Thymus (tissue), 11 donors: ENCODE measurements around the gene RAB6B. TPM values are rescaled to one million over a fixed set of nuclear protein-coding genes. Genes with fewer than 3 reads are reported as not detected.

ENCODE experiments used
- DNase-seq, 9 donors: peaks; one replicate each; pipeline ENCODE4 v3.0.0-alpha.2; 2013; ENCODE audit warnings: low spot score in 9 of 9, low read depth in 6 of 9, missing footprints in 1 of 9
- H3K27ac ChIP-seq, 2 donors: one replicate each; pipeline ENCODE4 v1.5.1; 2013; ENCODE audit warnings: control low read depth in 1 of 2, low read depth in 1 of 2, low read length in 1 of 2, mild to moderate bottlenecking in 1 of 2, moderate library complexity in 1 of 2
- H3K27me3 ChIP-seq, 2 donors: one replicate each; pipeline ENCODE4 v1.5.1; 2013; ENCODE audit warnings: low read length in 1 of 2; ENCODE audit not compliant: control insufficient read depth in 2 of 2, insufficient read depth in 1 of 2
- H3K36me3 ChIP-seq, 2 donors: one replicate each; pipeline ENCODE4 v1.5.1; 2013; ENCODE audit warnings: low read length in 1 of 2, mild to moderate bottlenecking in 1 of 2, moderate library complexity in 1 of 2; ENCODE audit not compliant: control insufficient read depth in 2 of 2, insufficient read depth in 2 of 2
- H3K4me1 ChIP-seq, 2 donors: one replicate each; pipeline ENCODE4 v1.5.1; 2013; ENCODE audit warnings: low read length in 2 of 2; ENCODE audit not compliant: control insufficient read depth in 2 of 2, insufficient read depth in 2 of 2
- H3K4me3 ChIP-seq, 2 donors: one replicate each; pipeline ENCODE4 v1.5.1; 2013; ENCODE audit warnings: low read length in 2 of 2, control low read depth in 1 of 2, mild to moderate bottlenecking in 1 of 2
- H3K9me3 ChIP-seq, 2 donors: one replicate each; pipeline ENCODE4 v1.5.1; 2013; ENCODE audit warnings: low read length in 1 of 2, mild to moderate bottlenecking in 1 of 2; ENCODE audit not compliant: control insufficient read depth in 2 of 2, insufficient read depth in 1 of 2
- WGBS: extraction: QIAGEN DNeasy Blood & Tissue Kit; methylation state at CpG from one replicate; pipeline ENCODE4 v1.1.7; 2013; 5-methylcytosine and 5-hydroxymethylcytosine counted together
- polyA plus RNA-seq: library from polyadenylated mRNA; stranded (reverse); fragments of 200-250 nt; gene quantifications from one replicate; pipeline ENCODE4 v1.2.3, GENCODE V29; 2013
- total RNA-seq: library from RNA; stranded (reverse); fragments of 120-200 nt; gene quantifications from one replicate; pipeline ENCODE4 v1.2.4, GENCODE V29; 2013
- donor health status: healthy.

RAB6B gene
- total and polyA plus RNA-seq, 2 donors = 0.24 to 2.1 TPM

DNA sequence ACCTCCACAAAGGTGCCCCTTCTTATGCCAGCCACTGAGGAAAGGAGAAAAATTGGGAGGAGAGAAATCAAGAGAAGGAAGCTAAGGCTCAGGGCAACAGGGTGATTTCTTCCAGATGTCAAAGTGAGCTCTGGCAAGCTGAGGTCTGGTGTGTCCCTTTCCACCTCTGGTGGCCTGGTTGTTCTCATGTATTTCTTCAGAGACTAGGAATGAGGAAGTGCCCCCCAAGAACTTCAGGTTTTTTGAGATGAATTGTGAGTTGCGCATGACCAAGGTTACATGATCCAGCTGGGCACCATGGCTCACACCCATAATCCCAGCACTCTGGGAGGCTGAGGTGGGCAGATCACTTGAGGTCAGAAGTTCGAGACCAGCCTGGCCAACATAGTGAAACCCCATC is 5.6 kb downstream of the RAB6B start:
- Histone ChIP-seq H3K4me1 (no peaks in the 10 kb centered on the region), H3K4me3 (no peak overlapping the region), H3K27me3 (peaks cover 14 to 28% of the 10 kb centered on the region in 2 donors), H3K27ac (no peak overlapping the region), H3K9me3 (no peaks in the 10 kb centered on the region), H3K36me3 (no peaks in the 10 kb centered on the region)
- DNase-seq = no peak
- 93% methylated on average over 2 of the region's 2 CpGs for WGBS

DNA sequence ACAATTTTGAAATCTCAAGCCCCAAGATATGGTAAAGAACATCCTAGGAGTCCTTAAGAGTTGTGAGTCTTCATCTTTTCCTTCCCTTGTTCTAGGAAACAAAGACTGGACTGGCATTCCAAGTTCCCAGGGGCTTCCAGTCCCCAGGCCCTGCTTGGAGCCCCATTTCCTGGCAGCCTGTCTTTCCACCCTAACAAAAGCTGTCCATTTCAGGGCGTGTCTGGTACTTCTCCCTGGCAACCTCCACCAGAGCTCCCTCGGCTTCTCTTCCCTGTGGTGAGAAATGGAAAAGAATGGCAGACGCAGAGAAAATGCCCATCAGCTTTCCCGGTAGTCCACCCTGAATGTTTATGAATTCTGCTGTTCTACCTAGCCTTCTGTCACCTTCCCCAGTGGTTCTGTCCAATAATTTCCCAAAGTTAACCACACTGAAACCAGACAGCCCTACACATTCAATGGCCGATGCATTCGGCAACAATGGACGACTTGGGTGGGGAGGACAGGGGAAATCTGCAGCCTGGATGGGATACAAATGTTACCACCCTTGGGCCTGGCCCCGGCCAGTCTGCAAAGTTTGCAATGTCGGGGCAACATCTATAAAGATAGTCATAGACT is 6.8 kb downstream of the RAB6B start:
- H3K27me3 ChIP-seq = peaks cover 2 to 17% of the 10 kb centered on the region in 2 donors
- no peaks in the 10 kb centered on the region for H3K4me1 ChIP-seq
- H3K9me3 ChIP-seq = no peaks in the 10 kb centered on the region
- no peak overlapping the region for H3K4me3 ChIP-seq
- 97% methylated on average over 9 of the region's 9 CpGs for WGBS
- no peaks in the 10 kb centered on the region for H3K36me3 ChIP-seq
- no peak for DNase-seq
- no peak overlapping the region for H3K27ac ChIP-seq

DNA sequence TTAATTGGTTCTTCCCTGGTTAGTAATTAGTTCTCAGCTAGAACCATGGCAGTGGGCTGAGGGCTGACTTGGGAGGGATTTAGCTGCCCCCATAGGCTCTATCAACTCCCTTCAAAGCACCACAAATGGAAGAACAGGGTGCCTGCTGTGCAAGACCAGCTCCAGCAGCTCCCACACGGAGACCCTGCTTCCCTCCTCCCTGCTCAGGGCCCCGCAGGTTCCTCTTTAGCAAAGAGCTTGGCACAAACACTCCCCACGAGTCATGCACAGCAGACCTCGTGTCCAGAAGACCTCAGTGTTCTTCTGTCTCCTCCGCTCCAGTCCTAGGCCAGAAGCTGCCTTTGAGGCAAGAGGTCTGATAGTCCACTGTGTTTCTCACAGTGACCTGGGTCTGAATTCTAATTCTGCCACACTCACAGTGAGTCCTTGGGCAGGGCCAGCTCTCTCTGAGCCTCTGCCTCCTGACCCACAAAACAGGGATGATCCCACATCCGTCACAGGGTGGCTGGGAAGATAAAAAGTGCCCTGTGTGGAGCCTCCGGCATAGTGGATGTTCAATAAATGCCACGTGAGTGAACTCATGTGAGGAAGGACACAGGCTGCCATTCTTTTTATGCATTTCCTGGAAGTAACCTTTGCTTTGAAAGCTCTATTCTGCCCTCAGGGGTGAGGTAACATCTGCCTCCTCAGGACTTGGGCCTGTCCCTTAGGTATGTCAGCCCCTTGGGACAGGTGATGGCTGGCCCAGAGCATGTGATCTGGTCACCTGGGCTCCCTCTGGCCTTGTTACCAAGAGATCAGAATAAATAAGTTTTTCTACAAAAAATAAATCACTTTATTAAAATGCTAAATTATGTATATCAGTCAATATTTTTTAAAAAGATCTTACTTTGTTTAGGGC is 7.6 kb downstream of the RAB6B start:
- Histone ChIP-seq H3K27me3 (peaks cover 0 to 9% of the 10 kb centered on the region in 2 donors), H3K36me3 (no peaks in the 10 kb centered on the region), H3K4me3 (no peak overlapping the region), H3K9me3 (no peaks in the 10 kb centered on the region), H3K27ac (no peak overlapping the region), H3K4me1 (no peaks in the 10 kb centered on the region)
- 51% methylated on average over 8 of the region's 8 CpGs for WGBS
- DNase-seq = no peak

DNA sequence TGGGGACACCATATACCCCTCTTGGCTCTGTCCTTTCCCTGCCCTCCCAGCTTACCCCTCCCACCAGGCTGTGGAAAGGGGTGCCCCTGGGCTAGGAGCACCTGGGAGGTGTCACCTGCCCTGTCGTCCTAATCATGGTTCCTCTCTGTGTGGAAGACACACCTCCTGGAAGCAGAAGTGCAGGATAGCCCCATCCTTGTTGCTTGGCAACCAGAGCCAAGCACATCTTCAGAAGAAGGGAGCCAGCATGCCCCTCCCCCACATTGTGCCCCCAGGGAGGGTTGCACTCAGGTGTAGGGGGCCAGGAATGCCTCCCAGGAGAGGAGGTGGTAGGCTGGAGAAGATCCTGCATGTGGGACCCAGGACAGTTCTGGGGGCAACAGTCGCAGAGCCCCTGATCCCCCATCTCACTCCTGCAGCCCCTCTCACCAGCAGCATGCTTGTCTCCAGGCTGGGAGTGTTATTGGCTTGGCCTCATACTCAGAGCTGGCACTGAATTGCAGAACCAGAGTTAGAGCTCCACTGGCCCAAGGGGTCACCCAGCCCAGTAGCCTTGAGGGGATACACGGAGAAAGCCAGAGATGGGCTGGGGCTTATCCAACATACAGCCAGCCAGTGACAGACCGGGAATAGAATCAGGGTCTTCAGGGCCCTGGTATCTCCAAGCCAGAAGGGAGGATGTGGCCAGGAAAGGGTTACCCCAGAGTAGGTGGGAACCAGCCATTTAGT is 8.4 kb downstream of the RAB6B start:
- H3K9me3 ChIP-seq = no peaks in the 10 kb centered on the region
- H3K4me1 ChIP-seq = no peaks in the 10 kb centered on the region
- H3K36me3 ChIP-seq = no peaks in the 10 kb centered on the region
- no peak for DNase-seq
- H3K4me3 ChIP-seq = no peak overlapping the region
- peaks cover 0 to 2% of the 10 kb centered on the region in 2 donors for H3K27me3 ChIP-seq
- 86% methylated on average over 4 of the region's 4 CpGs for WGBS
- H3K27ac ChIP-seq = no peak overlapping the region

DNA sequence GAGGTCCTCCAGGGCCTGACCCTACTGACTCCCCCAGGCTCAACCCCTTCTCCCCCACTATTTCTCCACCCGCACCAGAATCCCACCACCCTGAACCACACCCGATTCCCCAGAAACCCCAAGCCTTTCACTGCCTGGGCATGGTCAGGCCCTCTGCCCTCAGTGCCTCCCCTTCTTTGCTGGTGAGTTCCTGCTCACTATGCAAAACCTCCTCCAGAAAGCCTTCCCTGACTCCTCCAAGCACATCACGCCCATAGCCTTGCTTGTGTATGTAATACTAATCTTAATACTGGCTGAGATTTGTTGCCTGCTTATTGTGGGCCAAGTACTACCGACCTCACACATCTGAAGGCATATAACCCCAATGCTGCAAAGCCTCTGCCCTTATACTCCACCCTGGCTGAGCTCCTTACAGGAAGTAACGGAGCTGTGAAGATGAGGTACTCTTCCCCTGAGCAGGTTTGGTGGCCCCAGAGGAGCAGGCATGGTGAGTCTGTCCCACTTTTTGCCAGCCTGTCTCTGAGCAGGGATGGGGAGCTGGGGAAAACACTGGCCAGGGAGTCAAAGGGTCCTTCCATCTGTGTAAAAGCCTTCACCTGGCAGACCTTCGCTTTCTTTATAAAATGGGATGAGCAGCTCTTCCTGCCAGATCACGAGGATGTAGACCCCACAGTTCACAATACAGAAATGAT is 9.5 kb downstream of the RAB6B start:
- WGBS = 97% methylated on average over 7 of the region's 7 CpGs

DNA sequence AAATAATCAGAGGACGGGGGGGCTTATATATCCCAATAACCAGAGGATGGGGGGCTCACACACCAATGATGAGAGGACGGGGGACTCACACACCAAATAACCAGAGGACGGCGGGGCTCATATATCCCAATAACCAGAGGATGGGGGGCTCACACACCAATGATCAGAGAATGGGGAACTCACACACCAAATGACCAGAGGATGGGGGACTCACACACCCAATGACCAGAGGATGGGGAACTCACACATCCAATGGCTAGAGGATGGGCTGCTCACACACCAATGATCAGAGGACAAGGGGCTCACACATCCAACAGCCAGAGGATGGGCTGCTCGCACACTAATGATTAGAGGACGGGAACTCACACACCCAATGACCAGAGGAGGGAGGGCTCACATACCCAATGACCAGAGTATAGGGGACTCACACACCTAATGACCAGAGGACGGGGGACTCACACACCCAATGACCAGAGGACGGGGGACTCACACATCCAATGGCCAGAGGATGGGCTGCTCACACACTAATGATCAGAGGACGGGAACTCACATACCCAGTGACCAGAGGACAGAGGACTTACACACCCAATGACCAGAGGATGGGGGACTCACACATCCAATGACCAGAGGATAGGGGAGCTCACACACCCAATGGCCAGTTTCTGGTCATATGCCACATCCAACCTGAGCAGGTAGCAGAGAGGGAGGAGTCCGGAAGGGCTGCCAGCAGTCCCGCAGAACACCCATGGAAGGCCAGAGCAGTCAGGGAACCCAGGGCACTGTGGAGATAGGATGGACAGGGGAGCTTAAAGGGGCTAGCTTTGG is 10.6 kb downstream of the RAB6B start:
- no peak overlapping the region for H3K4me3 ChIP-seq
- no peaks in the 10 kb centered on the region for H3K27me3 ChIP-seq
- H3K36me3 ChIP-seq = no peaks in the 10 kb centered on the region
- 96% methylated on average over 11 of the region's 11 CpGs for WGBS
- no peak for DNase-seq
- no peak overlapping the region for H3K27ac ChIP-seq
- no peaks in the 10 kb centered on the region for H3K4me1 ChIP-seq
- H3K9me3 ChIP-seq = no peaks in the 10 kb centered on the region

More for the DNA sequence above, 9.5 kb downstream of the RAB6B start:
- no peaks in the 10 kb centered on the region for H3K4me1 ChIP-seq
- H3K27ac ChIP-seq = no peak overlapping the region
- no peaks in the 10 kb centered on the region for H3K36me3 ChIP-seq
- no peak overlapping the region for H3K4me3 ChIP-seq
- DNase-seq = no peak
- no peaks in the 10 kb centered on the region for H3K27me3 ChIP-seq
- H3K9me3 ChIP-seq = no peaks in the 10 kb centered on the region

DNA sequence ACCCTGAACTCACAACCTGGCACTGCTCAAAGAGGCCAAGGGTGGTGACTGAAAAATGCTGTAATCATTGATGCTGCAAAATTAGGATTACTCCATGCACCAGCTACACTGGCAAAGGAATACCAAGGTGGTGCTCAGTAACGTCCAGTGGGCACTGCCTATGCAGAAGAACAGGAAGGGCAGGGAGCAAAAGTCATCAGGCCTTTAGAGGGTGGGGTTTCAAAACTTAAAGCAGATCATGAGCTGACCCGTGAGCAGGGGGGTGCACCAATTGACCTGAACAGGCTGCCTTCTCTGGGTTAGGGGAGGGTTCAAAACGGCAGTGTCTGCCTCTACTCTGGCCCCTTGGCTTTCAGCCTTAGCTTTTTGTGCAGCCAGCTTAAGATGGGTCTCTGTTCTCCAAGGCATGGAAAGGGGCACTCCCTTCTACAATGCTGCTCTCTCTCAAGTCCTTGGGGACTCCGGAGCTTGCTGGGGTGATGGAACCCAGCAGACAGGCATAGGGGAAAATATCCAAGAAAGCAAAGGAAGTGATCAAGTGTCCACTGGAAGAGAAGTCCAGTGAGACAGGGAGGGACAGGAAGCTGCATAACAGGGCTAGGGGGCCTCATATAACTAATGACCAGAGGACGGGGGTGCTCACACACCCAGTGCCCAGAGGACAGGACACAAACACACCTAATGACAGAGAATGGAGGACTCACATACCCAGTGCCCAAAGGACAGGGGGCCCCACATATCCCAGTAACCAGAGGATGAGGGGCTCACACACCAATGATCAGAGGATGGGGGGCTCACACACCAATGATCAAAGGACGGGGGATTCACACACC is 11.4 kb downstream of the RAB6B start:
- Histone ChIP-seq H3K27ac (no peak overlapping the region), H3K36me3 (no peaks in the 10 kb centered on the region), H3K9me3 (no peaks in the 10 kb centered on the region), H3K4me3 (no peak overlapping the region), H3K27me3 (no peaks in the 10 kb centered on the region), H3K4me1 (no peaks in the 10 kb centered on the region)
- 94% methylated on average over 6 of the region's 6 CpGs for WGBS
- no peak for DNase-seq

DNA sequence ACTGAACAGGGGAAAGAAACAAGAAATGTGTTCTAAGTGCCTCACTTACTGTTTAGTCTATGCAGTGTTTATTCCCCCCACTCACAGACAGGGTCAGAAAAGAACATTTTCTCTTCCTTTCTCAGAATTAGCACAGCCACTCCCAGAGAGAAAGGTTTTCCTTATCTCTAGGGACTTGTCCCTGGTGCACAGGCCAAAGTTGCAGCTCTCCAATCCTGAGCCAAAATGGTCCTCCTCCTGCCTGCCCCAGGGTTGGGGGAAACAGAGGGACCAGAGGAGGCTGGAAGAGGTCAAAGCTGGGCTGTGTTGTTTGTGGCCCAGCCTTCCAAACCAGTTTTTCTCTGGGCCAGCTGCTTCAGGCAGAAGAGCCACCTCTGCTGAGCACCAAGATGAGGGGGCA is 12.0 kb downstream of the RAB6B start:
- H3K36me3 ChIP-seq = no peaks in the 10 kb centered on the region
- H3K27ac ChIP-seq = no peak overlapping the region
- no peaks in the 10 kb centered on the region for H3K9me3 ChIP-seq
- DNase-seq = no peak
- H3K4me1 ChIP-seq = no peaks in the 10 kb centered on the region
- no peak overlapping the region for H3K4me3 ChIP-seq
- H3K27me3 ChIP-seq = no peaks in the 10 kb centered on the region
